ENCODE results near the gene OGG1. TPM values are rescaled to one million over a fixed set of nuclear protein-coding genes. Genes with fewer than 3 reads are reported as not detected.

The OGG1 gene
- total RNA-seq, 2 experiments from 2014 or later = 27.0 to 30.0 TPM

- no peak overlapping the region for H3K27ac Mint-ChIP-seq
Measured at GRCh38 chr3:9742560-9742959, 7.2 kb upstream of the OGG1 start.

GRCh38 chr3:9743548-9743947 is 6.2 kb upstream of the OGG1 start:
- peaks cover 12% of the 10 kb centered on the region for H3K36me3 Mint-ChIP-seq
- H3K9me3 Mint-ChIP-seq = no peaks in the 10 kb centered on the region
- no peak for DNase-seq
- H3K27ac Mint-ChIP-seq = no peak overlapping the region
- no peak overlapping the region for H3K4me3 Mint-ChIP-seq
- H3K4me1 Mint-ChIP-seq = peaks cover 8% of the 10 kb centered on the region
- no peaks in the 10 kb centered on the region for H3K27me3 Mint-ChIP-seq

More at GRCh38 chr3:9742560-9742959, 7.2 kb upstream of the OGG1 start:
- DNase-seq = no peak
- no peaks in the 10 kb centered on the region for H3K27me3 Mint-ChIP-seq
- no peak overlapping the region for H3K4me3 Mint-ChIP-seq
- peaks cover 8% of the 10 kb centered on the region for H3K36me3 Mint-ChIP-seq
- peaks cover 7% of the 10 kb centered on the region for H3K4me1 Mint-ChIP-seq
- no peaks in the 10 kb centered on the region for H3K9me3 Mint-ChIP-seq

- no peaks in the 10 kb centered on the region for H3K27me3 Mint-ChIP-seq
- no peak overlapping the region for H3K27ac Mint-ChIP-seq
- peaks cover 18% of the 10 kb centered on the region for H3K36me3 Mint-ChIP-seq
- peaks cover 9% of the 10 kb centered on the region for H3K4me1 Mint-ChIP-seq
- H3K4me3 Mint-ChIP-seq = no peak overlapping the region
- H3K9me3 Mint-ChIP-seq = no peaks in the 10 kb centered on the region
- no peak for DNase-seq
Measured at GRCh38 chr3:9744162-9744561, 5.6 kb upstream of the OGG1 start.

GRCh38 chr3:9745521-9745920 is 4.2 kb upstream of the OGG1 start:
- Mint-ChIP-seq H3K4me1 (peaks cover 16% of the 10 kb centered on the region), H3K27ac (no peak overlapping the region), H3K36me3 (peaks cover 25% of the 10 kb centered on the region), H3K27me3 (no peaks in the 10 kb centered on the region), H3K4me3 (no peak overlapping the region), H3K9me3 (no peaks in the 10 kb centered on the region)
- DNase-seq = no peak

GRCh38 chr3:9746330-9746729 is 3.4 kb upstream of the OGG1 start:
- no peaks in the 10 kb centered on the region for H3K9me3 Mint-ChIP-seq
- H3K4me1 Mint-ChIP-seq = peaks cover 17% of the 10 kb centered on the region
- peaks cover 32% of the 10 kb centered on the region for H3K36me3 Mint-ChIP-seq
- H3K27ac Mint-ChIP-seq = peak overlapping the region; percentile 60
- DNase-seq = peak; percentile 26
- no peaks in the 10 kb centered on the region for H3K27me3 Mint-ChIP-seq
- no peak overlapping the region for H3K4me3 Mint-ChIP-seq

GRCh38 chr3:9747267-9747666 is 2.5 kb upstream of the OGG1 start:
- Mint-ChIP-seq H3K4me1 (peaks cover 26% of the 10 kb centered on the region), H3K9me3 (no peaks in the 10 kb centered on the region), H3K36me3 (peaks cover 41% of the 10 kb centered on the region), H3K27ac (peak overlapping the region; percentile 19), H3K4me3 (no peak overlapping the region), H3K27me3 (no peaks in the 10 kb centered on the region)
- no peak for DNase-seq

- H3K27ac Mint-ChIP-seq = peak overlapping the region; percentile 12
- H3K4me1 Mint-ChIP-seq = peaks cover 26% of the 10 kb centered on the region
- no peaks in the 10 kb centered on the region for H3K9me3 Mint-ChIP-seq
- no peaks in the 10 kb centered on the region for H3K27me3 Mint-ChIP-seq
- no peak overlapping the region for H3K4me3 Mint-ChIP-seq
- no peak for DNase-seq
- H3K36me3 Mint-ChIP-seq = peaks cover 46% of the 10 kb centered on the region
Measured at GRCh38 chr3:9748031-9748430, 1.7 kb upstream of the OGG1 start.

GRCh38 chr3:9749296-9749644 is 482 bp upstream of the OGG1 start:
- peaks cover 28% of the 10 kb centered on the region for H3K4me1 Mint-ChIP-seq
- H3K9me3 Mint-ChIP-seq = no peaks in the 10 kb centered on the region
- H3K27ac Mint-ChIP-seq = peak overlapping the region; percentile 94

GRCh38 chr3:9750556-9751411 is 1.0 kb downstream of the OGG1 start:
- Mint-ChIP-seq H3K4me3 (peak overlapping the region; percentile 98), H3K9me3 (no peaks in the 10 kb centered on the region)

More at GRCh38 chr3:9749296-9749644, 482 bp upstream of the OGG1 start:
- no peak for DNase-seq
- peak overlapping the region; percentile 98 for H3K4me3 Mint-ChIP-seq
- H3K36me3 Mint-ChIP-seq = peaks cover 45% of the 10 kb centered on the region
- H3K27me3 Mint-ChIP-seq = no peaks in the 10 kb centered on the region

GRCh38 chr3:9754678-9755077 is 4.9 kb downstream of the OGG1 start:
- Mint-ChIP-seq H3K4me1 (peaks cover 22% of the 10 kb centered on the region), H3K36me3 (peaks cover 52% of the 10 kb centered on the region), H3K27me3 (no peaks in the 10 kb centered on the region), H3K27ac (no peak overlapping the region), H3K9me3 (no peaks in the 10 kb centered on the region), H3K4me3 (no peak overlapping the region)
- DNase-seq = no peak

More at GRCh38 chr3:9750556-9751411, 1.0 kb downstream of the OGG1 start:
- peak overlapping the region; percentile 94 for H3K27ac Mint-ChIP-seq
- H3K36me3 Mint-ChIP-seq = peaks cover 54% of the 10 kb centered on the region
- H3K27me3 Mint-ChIP-seq = no peaks in the 10 kb centered on the region
- peaks cover 36% of the 10 kb centered on the region for H3K4me1 Mint-ChIP-seq
- no peak for DNase-seq

- Mint-ChIP-seq H3K4me3 (no peak overlapping the region), H3K36me3 (peaks cover 43% of the 10 kb centered on the region), H3K9me3 (no peaks in the 10 kb centered on the region), H3K27me3 (no peaks in the 10 kb centered on the region), H3K27ac (no peak overlapping the region), H3K4me1 (peaks cover 10% of the 10 kb centered on the region)
- DNase-seq = no peak
Measured at GRCh38 chr3:9757427-9757826, 7.7 kb downstream of the OGG1 start.

GRCh38 chr3:9760779-9761505 is 11.2 kb downstream of the OGG1 start:
- peaks cover 29% of the 10 kb centered on the region for H3K36me3 Mint-ChIP-seq
- H3K27ac Mint-ChIP-seq = no peak overlapping the region
- H3K27me3 Mint-ChIP-seq = no peaks in the 10 kb centered on the region
- no peak for DNase-seq
- H3K4me3 Mint-ChIP-seq = no peak overlapping the region
- no peaks in the 10 kb centered on the region for H3K9me3 Mint-ChIP-seq
- no peaks in the 10 kb centered on the region for H3K4me1 Mint-ChIP-seq

GRCh38 chr3:9761919-9762318 is 12.2 kb downstream of the OGG1 start:
- Mint-ChIP-seq H3K36me3 (peaks cover 25% of the 10 kb centered on the region), H3K4me1 (peaks cover 2% of the 10 kb centered on the region), H3K27me3 (no peaks in the 10 kb centered on the region), H3K4me3 (no peak overlapping the region), H3K9me3 (no peaks in the 10 kb centered on the region), H3K27ac (no peak overlapping the region)
- no peak for DNase-seq

GRCh38 chr3:9762871-9763270 is 13.1 kb downstream of the OGG1 start:
- Mint-ChIP-seq H3K36me3 (peaks cover 22% of the 10 kb centered on the region), H3K27me3 (no peaks in the 10 kb centered on the region), H3K4me3 (no peak overlapping the region), H3K27ac (no peak overlapping the region), H3K9me3 (no peaks in the 10 kb centered on the region), H3K4me1 (peaks cover 2% of the 10 kb centered on the region)
- DNase-seq = no peak

- Mint-ChIP-seq H3K9me3 (no peaks in the 10 kb centered on the region), H3K4me3 (no peak overlapping the region), H3K27ac (no peak overlapping the region)
Measured at GRCh38 chr3:9765865-9766264, 16.1 kb downstream of the OGG1 start.

More at GRCh38 chr3:9765865-9766264, 16.1 kb downstream of the OGG1 start:
- H3K27me3 Mint-ChIP-seq = peaks cover 6% of the 10 kb centered on the region
- peaks cover 10% of the 10 kb centered on the region for H3K4me1 Mint-ChIP-seq
- DNase-seq = no peak
- peaks cover 10% of the 10 kb centered on the region for H3K36me3 Mint-ChIP-seq

Measured in activated naive CD8-positive, alpha-beta T cell treated with anti-CD3 and anti-CD28 coated beads for 36 hours (primary cell).